B cell (primary cell): ENCODE measurements around the gene FRK. TPM values are rescaled to one million over a fixed set of nuclear protein-coding genes. Genes with fewer than 3 reads are reported as not detected.

Source experiments
- ATAC-seq: fragments of 200-7000 bp; cut with Tn5 transposase; one replicate; pipeline ENCODE4 v1.10.0; 2021; ENCODE audit warnings: low read depth, mild to moderate bottlenecking, moderate number of reproducible peaks, moderate library complexity
- CTCF ChIA-PET: fragments of 350-600 bp; sonication (Branson Sonifier 250); formaldehyde crosslinking; loops from one replicate; lab custom pipeline; 2021; ENCODE audit warnings: antibody characterized with exemption, inconsistent platforms; lab: Charles Lee
- POLR2A ChIA-PET: fragments of 350-600 bp; sonication (Branson Sonifier 250); formaldehyde crosslinking; loops from one replicate; lab custom pipeline; 2021; ENCODE audit warnings: antibody characterized with exemption; lab: Charles Lee
- DNase-seq: peaks from one replicate; pipeline ENCODE4 v3.0.0; 2013
- H2AFZ ChIP-seq: 2 replicates; pipeline ENCODE4 v1.6.1; 2012; ENCODE audit warnings: mild to moderate bottlenecking, low read depth, low read length; ENCODE audit not compliant: insufficient read depth, poor library complexity, severe bottlenecking
- H3K27ac ChIP-seq, 2 donors: 1 replicate in 1 of 2; 2 replicates in 1 of 2; pipeline ENCODE4 v1.5.1; 2012 to 2013; ENCODE audit warnings: low read length in 2 of 2, mild to moderate bottlenecking in 2 of 2, moderate library complexity in 1 of 2
- H3K27me3 ChIP-seq, 4 experiments: fragments of 200-600 bp in 1 of 4; sonication (generic) in 1 of 4; replicated peaks in 1 of 4; 1 replicate in 2 of 4; 2 replicates in 2 of 4; pipeline versions ENCODE4 v1.6.1 to v1.7.0; 2013 to 2016; ENCODE audit warnings: low read length in 3 of 4, mild to moderate bottlenecking in 2 of 4, mixed read lengths in 1 of 4, moderate library complexity in 1 of 4; ENCODE audit not compliant: insufficient read depth in 4 of 4, control insufficient read depth in 3 of 4; ENCODE audit errors: control extremely low read depth in 1 of 4
- H3K36me3 ChIP-seq, 2 experiments: replicated peaks in 1 of 2; 1 replicate in 1 of 2; 2 replicates in 1 of 2; pipeline versions ENCODE4 v1.6.1 to v1.7.1; 2013; ENCODE audit warnings: low read length in 1 of 2; ENCODE audit not compliant: insufficient read depth in 2 of 2, control insufficient read depth in 1 of 2; ENCODE audit errors: control extremely low read depth in 1 of 2, extremely low read depth in 1 of 2
- H3K4me1 ChIP-seq, 2 donors: fragments of 200-600 bp in 1 of 2; sonication (generic) in 1 of 2; 1 replicate in 1 of 2; 2 replicates in 1 of 2; pipeline versions ENCODE4 v1.5.1 to v1.6.1; 2013 to 2017; ENCODE audit warnings: low read length in 2 of 2; ENCODE audit not compliant: control insufficient read depth in 2 of 2, insufficient read depth in 2 of 2
- H3K4me2 ChIP-seq: replicated peaks from 2 replicates; pipeline ENCODE3; 2012; ENCODE audit warnings: mild to moderate bottlenecking, low read depth, low read length; ENCODE audit not compliant: poor library complexity, severe bottlenecking
- H3K4me3 ChIP-seq, 5 experiments: fragments of 200-600 bp in 1 of 5; sonication (generic) in 1 of 5; 1 replicate in 3 of 5; 2 replicates in 2 of 5; pipeline versions ENCODE4 v1.5.1 to v1.7.0; 2011 to 2016; ENCODE audit warnings: low read length in 4 of 5, mild to moderate bottlenecking in 4 of 5, low read depth in 2 of 5, control low read depth in 1 of 5, moderate library complexity in 1 of 5; ENCODE audit not compliant: insufficient read depth in 1 of 5; ENCODE audit errors: control extremely low read depth in 1 of 5, extremely low read depth in 1 of 5
- H3K79me2 ChIP-seq: fragments of 200-600 bp; sonication (generic); one replicate; pipeline ENCODE4 v1.6.0; 2016; ENCODE audit warnings: low read length; ENCODE audit not compliant: control insufficient read depth, insufficient read depth
- H3K9ac ChIP-seq: fragments of 200-600 bp; sonication (generic); 2 replicates; pipeline ENCODE4 v1.6.1; 2017; ENCODE audit warnings: mild to moderate bottlenecking, low read length, moderate library complexity
- H3K9me3 ChIP-seq, 3 donors: one replicate each; pipeline versions ENCODE4 v1.6.1 to v1.7.1; 2013; ENCODE audit warnings: low read length in 2 of 3; ENCODE audit not compliant: control insufficient read depth in 2 of 3, insufficient read depth in 1 of 3; ENCODE audit errors: control extremely low read depth in 1 of 3
- H4K20me1 ChIP-seq: 2 replicates; pipeline ENCODE4 v1.6.0; 2012; ENCODE audit warnings: mild to moderate bottlenecking, low read length; ENCODE audit not compliant: insufficient read depth, control insufficient read depth, poor library complexity, severe bottlenecking
- H3K27ac Mint-ChIP-seq: one replicate; pipeline ENCODE4 v1.8.0; 2021; ENCODE audit warnings: mixed read lengths
- H3K27me3 Mint-ChIP-seq: one replicate; pipeline ENCODE4 v1.8.0; 2021; ENCODE audit warnings: mixed read lengths
- H3K4me1 Mint-ChIP-seq: one replicate; pipeline ENCODE4 v1.8.0; 2021; ENCODE audit warnings: mixed read lengths
- H3K4me3 Mint-ChIP-seq: one replicate; pipeline ENCODE4 v1.8.0; 2021; ENCODE audit warnings: mixed read lengths
- H3K9me3 Mint-ChIP-seq: one replicate; pipeline ENCODE4 v1.8.0; 2022; ENCODE audit warnings: mixed read lengths; ENCODE audit not compliant: insufficient read depth
- EZH2 ChIP-seq: IDR thresholded peaks from 2 replicates; pipeline ENCODE4 v1.6.1; 2012; ENCODE audit warnings: borderline replicate concordance, low read depth, mild to moderate bottlenecking, moderate library complexity, low read length; ENCODE audit not compliant: insufficient read depth, poor library complexity, severe bottlenecking
- WGBS: methylation state at CpG from one replicate; pipeline ENCODE4 v1.1.5; 2013; ENCODE audit warnings: missing lambda C conversion rate; ENCODE audit not compliant: insufficient coverage; 5-methylcytosine and 5-hydroxymethylcytosine counted together
- intact Hi-C: fragments of 100-400 bp; cut with micrococcal nuclease; formaldehyde crosslinking; loops from one replicate; pipeline ENCODE4 v1.10.0; 2022
- polyA plus RNA-seq: library from polyadenylated mRNA; depleted of rRNA; stranded (reverse); fragments of >200 nt; gene quantifications from 2 replicates; pipeline ENCODE4 v1.2.3, GENCODE V29; 2012
- total RNA-seq, 2 donors: library from RNA; stranded (reverse); fragments of 120-200 nt in 1 of 2; gene quantifications; 1 replicate in 1 of 2; 2 replicates in 1 of 2; pipeline versions ENCODE4 v1.2.3 to v1.2.4, GENCODE V29; 2013 to 2022
- TF ChIP-seq, protein P1 (sequence below): fragments of 200-600 bp; IDR thresholded peaks from one replicate; pipeline ENCODE4 v1.8.0; 2022; ENCODE audit warnings: antibody characterized with exemption, mild to moderate bottlenecking

FRK gene
- total and polyA plus RNA-seq, 2 donors (not counting 1 experiment from before 2014, with no cell fraction given) = 0.01 to 0.07 TPM

DNA sequence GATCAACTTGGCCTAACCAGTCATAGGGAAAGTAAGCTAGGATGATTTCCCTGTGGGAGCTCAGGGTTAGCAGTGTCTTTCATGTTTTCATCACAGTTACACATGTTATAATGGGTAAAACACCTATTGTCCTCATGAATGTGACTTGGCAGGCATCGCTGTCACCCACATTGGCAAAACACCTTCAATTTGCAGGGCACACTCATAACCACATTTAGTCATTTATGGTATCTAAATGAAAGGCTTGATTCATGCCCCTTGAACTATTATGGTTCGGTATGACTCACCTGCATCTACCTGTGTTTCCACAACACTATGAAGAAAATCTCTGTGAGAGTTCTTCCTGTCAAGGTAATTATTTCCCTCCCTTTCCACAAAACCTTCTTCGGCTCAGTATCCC is 49.2 kb downstream of the FRK start:
- no peak overlapping the region for H3K27ac ChIP-seq
- no peak overlapping the region for H3K27ac Mint-ChIP-seq
- H3K9me3 Mint-ChIP-seq = no peaks in the 10 kb centered on the region
- H3K9ac ChIP-seq = no peak overlapping the region
- no peak overlapping the region for H3K4me2 ChIP-seq
- H3K79me2 ChIP-seq = no peaks in the 10 kb centered on the region
- ATAC-seq = no peak
- H4K20me1 ChIP-seq = no peaks in the 10 kb centered on the region
- intact Hi-C loops = loop anchor here (10.0 kb wide), 2 partner anchors 553 to 653 kb away; partner anchors contain the start of gene ZUP1
- ChIA-PET POLR2A (no interaction called here), CTCF (interaction anchor here (0.6 to 8.7 kb wide), 21 partner anchors 8 to 207 kb away, joined by 3 to 165 read pairs (median 4); partner anchors contain the start of gene NT5DC1)
- no peaks in the 10 kb centered on the region for H3K9me3 ChIP-seq
- H3K27me3 Mint-ChIP-seq = peaks cover 3% of the 10 kb centered on the region
- H3K4me3 ChIP-seq = no peak overlapping the region
- DNase-seq = no peak
- no peak overlapping the region for H2AFZ ChIP-seq
- TF ChIP-seq EZH2 = no peak
- TF ChIP-seq, protein P1, sequence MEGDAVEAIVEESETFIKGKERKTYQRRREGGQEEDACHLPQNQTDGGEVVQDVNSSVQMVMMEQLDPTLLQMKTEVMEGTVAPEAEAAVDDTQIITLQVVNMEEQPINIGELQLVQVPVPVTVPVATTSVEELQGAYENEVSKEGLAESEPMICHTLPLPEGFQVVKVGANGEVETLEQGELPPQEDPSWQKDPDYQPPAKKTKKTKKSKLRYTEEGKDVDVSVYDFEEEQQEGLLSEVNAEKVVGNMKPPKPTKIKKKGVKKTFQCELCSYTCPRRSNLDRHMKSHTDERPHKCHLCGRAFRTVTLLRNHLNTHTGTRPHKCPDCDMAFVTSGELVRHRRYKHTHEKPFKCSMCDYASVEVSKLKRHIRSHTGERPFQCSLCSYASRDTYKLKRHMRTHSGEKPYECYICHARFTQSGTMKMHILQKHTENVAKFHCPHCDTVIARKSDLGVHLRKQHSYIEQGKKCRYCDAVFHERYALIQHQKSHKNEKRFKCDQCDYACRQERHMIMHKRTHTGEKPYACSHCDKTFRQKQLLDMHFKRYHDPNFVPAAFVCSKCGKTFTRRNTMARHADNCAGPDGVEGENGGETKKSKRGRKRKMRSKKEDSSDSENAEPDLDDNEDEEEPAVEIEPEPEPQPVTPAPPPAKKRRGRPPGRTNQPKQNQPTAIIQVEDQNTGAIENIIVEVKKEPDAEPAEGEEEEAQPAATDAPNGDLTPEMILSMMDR = no peak
- WGBS = 100% methylated on average over 1 of the region's 3 CpGs
- H3K4me1 ChIP-seq = peaks cover 5 to 16% of the 10 kb centered on the region in 2 donors
- H3K36me3 ChIP-seq = no peaks in the 10 kb centered on the region
- H3K27me3 ChIP-seq = no peaks in the 10 kb centered on the region
- peaks cover 27% of the 10 kb centered on the region for H3K4me1 Mint-ChIP-seq
- no peak overlapping the region for H3K4me3 Mint-ChIP-seq

DNA sequence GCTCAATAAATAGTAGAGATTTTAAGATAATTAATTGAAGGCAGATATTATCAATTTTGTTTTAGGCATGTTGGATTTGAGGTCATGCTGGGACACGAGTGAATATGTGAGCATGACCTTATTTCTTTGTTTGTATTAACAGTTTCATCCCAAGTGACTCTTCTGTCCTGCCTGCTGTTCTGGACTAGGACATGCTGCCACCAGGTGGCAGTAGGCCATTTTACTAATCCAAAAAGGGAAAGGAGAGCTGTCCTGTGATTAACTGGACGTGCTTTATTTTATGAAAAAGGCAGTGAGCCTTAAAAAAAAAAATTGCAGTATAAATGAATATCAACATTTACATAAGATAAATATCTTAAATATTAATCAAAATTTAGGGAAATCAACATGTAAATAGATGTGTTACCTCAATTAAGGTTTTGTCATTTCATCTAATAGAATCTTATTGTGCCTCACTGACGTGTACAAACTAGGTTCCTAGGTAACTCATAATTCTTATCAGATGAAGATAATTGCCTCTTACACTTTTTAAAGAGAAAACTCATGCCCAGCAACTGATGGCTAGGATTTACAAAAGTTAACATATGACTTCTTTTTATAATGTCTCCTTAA is 49.8 kb downstream of the FRK start:
- H3K9me3 Mint-ChIP-seq = no peaks in the 10 kb centered on the region
- intact Hi-C loops = loop anchor here (1.0 to 10.0 kb wide), 3 partner anchors 86 to 654 kb away; partner anchors contain the start of gene ZUP1
- peaks cover 3% of the 10 kb centered on the region for H3K27me3 Mint-ChIP-seq
- peak; percentile 69 for DNase-seq
- CTCF ChIA-PET = interaction anchor here (0.6 to 8.7 kb wide), 20 partner anchors 8 to 207 kb away, joined by 3 to 165 read pairs (median 6); partner anchors contain the start of gene NT5DC1
- Histone ChIP-seq H4K20me1 (no peaks in the 10 kb centered on the region), H3K4me1 (peaks cover 3 to 10% of the 10 kb centered on the region in 2 donors), H3K9me3 (no peaks in the 10 kb centered on the region), H3K4me2 (no peak overlapping the region), H3K36me3 (no peaks in the 10 kb centered on the region), H3K27ac (no peak overlapping the region), H3K4me3 (no peak overlapping the region), H3K9ac (no peak overlapping the region), H2AFZ (no peak overlapping the region), H3K79me2 (no peaks in the 10 kb centered on the region), H3K27me3 (no peaks in the 10 kb centered on the region)
- 0% methylated on average over 1 of the region's 3 CpGs for WGBS
- ATAC-seq = peak; percentile 57
- TF ChIP-seq, protein P1 = peak; percentile 88
- no peak for TF ChIP-seq EZH2
- POLR2A ChIA-PET = no interaction called here
- no peak overlapping the region for H3K4me3 Mint-ChIP-seq
- H3K27ac Mint-ChIP-seq = no peak overlapping the region
- peaks cover 21% of the 10 kb centered on the region for H3K4me1 Mint-ChIP-seq
